ENCODE data around the gene ZGLP1. TPM values are rescaled to one million over a fixed set of nuclear protein-coding genes. Genes with fewer than 3 reads are reported as not detected.

Gene ZGLP1
- total RNA-seq, 1 donor from 2014 or later = 3.4 TPM

- H3K4me1 ChIP-seq (ENCODE audit: insufficient read depth, low read length) = no peaks in the 10 kb centered on the region
- FAIRE-seq = no peak
- Mint-ChIP-seq H3K36me3 (ENCODE audit: low read depth, unreplicated experiment) (peaks cover 11% of the 10 kb centered on the region), H3K9me3 (ENCODE audit: unreplicated experiment) (no peaks in the 10 kb centered on the region), H3K27me3 (ENCODE audit: low read depth, unreplicated experiment) (no peaks in the 10 kb centered on the region), H3K4me3 (ENCODE audit: unreplicated experiment) (peak overlapping the region; percentile 57), H3K27ac (ENCODE audit: unreplicated experiment) (no peak overlapping the region), H3K4me1 (ENCODE audit: low read depth, unreplicated experiment) (peaks cover 6% of the 10 kb centered on the region)
- H3K9ac ChIP-seq (ENCODE audit: low read length) = no peak overlapping the region
- H2AFZ ChIP-seq (ENCODE audit: low read depth, low read length) = no peak overlapping the region
- H3K4me3 ChIP-seq (ENCODE audit: insufficient read depth, low read depth, low read length) = no peak overlapping the region
- no peak for DNase-seq (ENCODE audit: low read depth)
- H3K27ac ChIP-seq (ENCODE audit: low read depth, low read length) = no peak overlapping the region
- no peak for TF ChIP-seq CTCF (IDR thresholded peaks at IDR 0.05; ENCODE audit: insufficient read depth, low read depth, low read length)
- H3K27me3 ChIP-seq (ENCODE audit: insufficient read depth, low read length) = no peaks in the 10 kb centered on the region
- H3K4me2 ChIP-seq (ENCODE audit: low read length) = no peak overlapping the region
- H3K9me3 ChIP-seq (ENCODE audit: insufficient read depth, low read depth, low read length) = no peaks in the 10 kb centered on the region
- peaks cover 6% of the 10 kb centered on the region for H4K20me1 ChIP-seq (ENCODE audit: insufficient read depth, low read length)
- H3K36me3 ChIP-seq (ENCODE audit: insufficient read depth, low read length) = peaks cover 12% of the 10 kb centered on the region
- H3K79me2 ChIP-seq (ENCODE audit: insufficient read depth, low read length) = peaks cover 6% of the 10 kb centered on the region
These were observed 7.6 kb upstream of the ZGLP1 start for GRCh38 chr19:10317045-10317856.

GRCh38 chr19:10316229-10317044 lies 6.8 kb upstream of the ZGLP1 start:
- Mint-ChIP-seq H3K4me1 (ENCODE audit: low read depth, unreplicated experiment) (peaks cover 6% of the 10 kb centered on the region), H3K27me3 (ENCODE audit: low read depth, unreplicated experiment) (no peaks in the 10 kb centered on the region), H3K27ac (ENCODE audit: unreplicated experiment) (no peak overlapping the region), H3K36me3 (ENCODE audit: low read depth, unreplicated experiment) (peaks cover 5% of the 10 kb centered on the region), H3K9me3 (ENCODE audit: unreplicated experiment) (no peaks in the 10 kb centered on the region), H3K4me3 (ENCODE audit: unreplicated experiment) (peak overlapping the region; percentile 94)
- no peaks in the 10 kb centered on the region for H3K9me3 ChIP-seq (ENCODE audit: insufficient read depth, low read depth, low read length)
- no peak overlapping the region for H3K27ac ChIP-seq (ENCODE audit: low read depth, low read length)
- H3K4me2 ChIP-seq (ENCODE audit: low read length) = peak overlapping the region; percentile 85
- H4K20me1 ChIP-seq (ENCODE audit: insufficient read depth, low read length) = no peaks in the 10 kb centered on the region
- TF ChIP-seq CTCF (IDR thresholded peaks at IDR 0.05; ENCODE audit: insufficient read depth, low read depth, low read length) = no peak
- TF ChIP-seq EZH2 (IDR thresholded peaks at IDR 0.05; ENCODE audit: insufficient read depth, low read length) = no peak
- no peak overlapping the region for H3K4me3 ChIP-seq (ENCODE audit: insufficient read depth, low read depth, low read length)
- FAIRE-seq (no peak), DNase-seq (ENCODE audit: low read depth) (no peak)
- H3K36me3 ChIP-seq (ENCODE audit: insufficient read depth, low read length) = peaks cover 6% of the 10 kb centered on the region
- H3K4me1 ChIP-seq (ENCODE audit: insufficient read depth, low read length) = no peaks in the 10 kb centered on the region
- peaks cover 6% of the 10 kb centered on the region for H3K79me2 ChIP-seq (ENCODE audit: insufficient read depth, low read length)
- H3K27me3 ChIP-seq (ENCODE audit: insufficient read depth, low read length) = no peaks in the 10 kb centered on the region
- no peak overlapping the region for H2AFZ ChIP-seq (ENCODE audit: low read depth, low read length)
- peak overlapping the region; percentile 80 for H3K9ac ChIP-seq (ENCODE audit: low read length)

All from astrocyte (in vitro differentiated cells and primary cell).